HG02938 (cell line): Measurements from ENCODE around the gene FAM72D.
"Not testable (repeated sequence)": the region's sequence is repeated elsewhere in the genome, so short reads cannot be mapped to it uniquely, and the experiment has no call there.

Experiments
- ATAC-seq: cut with Tn5 transposase; IDR thresholded peaks from one replicate; pipeline ENCODE4 v1.9.1; 2021; ENCODE audit warnings: mild to moderate bottlenecking, moderate library complexity; ENCODE audit not compliant: unreplicated experiment

FAM72D gene

GRCh38 chr1:145095284-145096057 is at the start of gene FAM72D, which contains the start of gene SRGAP2B:
Gene FAM72D (plus strand): TSS chr1:145095974. CDS start chr1:145096848, 874 bp downstream.
Gene SRGAP2B (minus strand): TSS chr1:145095328. CDS start chr1:145092901, 2,427 bp downstream.
- ATAC-seq = peak; percentile 87

DNA sequence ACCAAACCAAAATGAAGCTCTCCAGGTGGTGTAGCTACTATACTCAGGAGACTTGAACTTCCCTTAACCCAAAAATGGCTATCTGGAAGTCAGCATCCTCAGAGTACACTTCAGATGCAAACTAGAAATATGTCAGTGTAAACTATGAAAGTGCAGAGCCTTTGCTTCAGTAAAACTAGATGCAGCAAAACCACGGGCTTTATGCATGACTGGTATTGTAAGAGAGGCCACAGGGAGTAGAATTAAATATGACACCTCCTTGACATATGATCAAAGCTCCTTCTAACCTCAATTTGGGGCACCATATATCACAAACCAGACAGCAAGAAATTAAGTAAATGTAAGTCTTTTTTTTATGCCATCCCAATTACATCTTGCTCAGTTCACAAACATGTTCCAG is 48.2 kb upstream of the FAM72D start:
- ATAC-seq = peak; percentile 71

DNA sequence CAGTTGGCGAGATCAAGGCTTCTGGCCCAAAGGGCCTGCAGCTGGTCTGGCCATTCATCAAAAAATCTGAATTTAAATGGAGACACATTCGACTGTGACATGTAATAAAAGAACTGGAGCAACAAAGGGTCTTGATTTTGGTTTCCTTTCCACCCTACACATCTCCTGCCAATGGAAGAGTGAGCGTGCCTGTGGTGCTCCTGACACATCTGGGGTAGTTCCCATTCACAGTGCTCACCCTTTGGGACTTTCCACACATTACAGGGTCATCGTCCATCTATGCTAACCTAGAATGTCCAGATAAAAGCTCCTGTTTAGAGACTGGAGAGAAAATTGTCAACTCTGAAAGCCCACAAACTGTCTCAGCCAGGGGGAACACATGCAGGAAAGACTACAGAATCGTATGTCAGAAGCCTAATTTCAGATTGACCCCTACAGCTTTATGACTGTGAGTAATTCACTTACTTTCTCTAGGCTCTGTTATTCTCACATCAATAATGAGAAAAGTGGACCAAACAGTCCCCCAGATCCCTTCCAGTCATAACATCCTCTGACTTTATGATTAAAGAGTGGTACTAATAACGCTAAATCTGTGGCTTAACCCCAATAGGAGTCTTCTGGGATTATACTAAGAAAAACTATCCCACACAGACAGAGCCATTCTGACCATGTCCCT is 47.5 kb upstream of the FAM72D start:
- not testable (repeated sequence) for ATAC-seq

- not testable (repeated sequence) for ATAC-seq
Measured at GRCh38 chr1:145052019-145052776, 43.6 kb upstream of the FAM72D start.

DNA sequence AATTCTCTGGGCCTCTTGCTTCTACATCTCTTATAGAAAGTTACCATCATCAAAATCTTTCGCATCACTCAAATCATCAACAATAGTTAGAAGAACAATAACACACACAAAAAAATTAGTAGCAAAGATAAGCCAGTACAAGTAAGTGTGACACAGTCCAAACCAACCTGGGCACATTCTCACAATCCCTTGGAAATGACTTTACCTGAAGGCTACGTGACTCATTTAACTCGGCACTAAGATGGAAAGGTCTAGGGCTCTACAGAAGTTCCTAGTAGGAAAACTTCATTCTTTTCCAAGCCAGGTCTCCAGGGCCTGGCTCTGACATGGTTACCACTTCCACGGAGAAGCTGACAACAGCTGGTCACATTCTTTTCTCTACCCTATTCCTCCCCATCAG is 42.3 kb upstream of the FAM72D start:
- ATAC-seq = not testable (repeated sequence)

DNA sequence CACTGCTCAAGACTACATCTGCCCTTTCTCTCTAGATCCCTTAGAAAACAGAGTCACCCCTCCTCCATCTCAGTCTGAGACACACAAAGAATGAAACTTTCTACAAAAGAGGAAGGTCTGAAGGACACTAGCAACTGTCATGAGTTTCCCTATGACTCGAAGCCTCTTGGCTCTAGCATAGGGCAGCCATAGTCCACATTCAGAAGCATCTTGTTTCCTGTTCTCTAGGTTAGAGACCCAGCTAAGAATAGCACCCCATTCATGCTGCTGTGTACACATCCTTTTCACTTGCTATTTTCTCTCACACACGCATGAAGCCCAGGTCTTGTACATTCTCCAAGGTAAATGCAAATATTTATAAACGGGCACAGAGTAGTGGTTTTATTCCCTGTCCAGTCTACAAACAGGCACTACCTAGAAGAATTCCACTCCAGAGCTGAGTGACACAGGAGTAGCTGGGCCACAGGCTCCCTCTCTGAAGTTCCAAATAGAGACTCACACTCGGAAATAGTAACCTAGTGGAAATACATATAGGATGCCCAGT is 40.5 kb upstream of the FAM72D start:
- ATAC-seq = peak; percentile 97

- ATAC-seq = peak; percentile 54
Measured at GRCh38 chr1:145058184-145058583, 37.6 kb upstream of the FAM72D start.

- not testable (repeated sequence) for ATAC-seq
Measured at GRCh38 chr1:145063285-145063684, 32.5 kb upstream of the FAM72D start.

DNA sequence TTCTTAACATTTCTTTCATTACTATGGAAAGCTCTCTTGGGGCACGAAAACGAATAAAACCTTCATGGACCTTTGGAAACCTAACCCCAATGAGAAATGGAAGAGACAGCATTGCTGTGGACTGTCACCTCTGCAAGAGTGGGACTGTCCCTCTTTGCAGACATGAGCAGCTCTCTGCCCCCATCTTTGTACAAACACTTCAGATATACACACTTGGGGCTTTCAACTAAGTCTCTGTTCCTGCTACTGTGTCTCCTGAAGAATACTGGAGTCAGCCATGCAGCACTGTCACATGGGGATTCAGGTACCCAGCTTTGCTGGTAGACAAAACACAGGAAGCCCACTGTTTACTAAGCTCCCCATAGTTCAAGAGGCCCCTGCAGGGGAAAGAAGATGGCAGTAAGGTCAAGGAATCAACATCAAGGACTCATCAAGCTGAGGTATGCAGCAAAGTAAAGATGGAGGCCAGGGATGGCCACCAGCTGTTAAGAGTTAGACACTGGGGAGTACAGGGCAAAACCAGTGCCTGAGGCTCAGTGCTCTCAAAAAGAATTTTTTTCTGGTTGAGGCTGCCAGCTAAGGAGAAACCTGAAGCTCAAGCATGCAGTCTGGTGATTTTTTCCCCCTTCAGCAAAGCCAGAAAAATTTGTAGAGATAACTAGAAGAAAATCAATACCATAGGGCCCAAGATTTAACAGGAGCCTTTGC is 31.7 kb upstream of the FAM72D start:
- ATAC-seq = not testable (repeated sequence)

DNA sequence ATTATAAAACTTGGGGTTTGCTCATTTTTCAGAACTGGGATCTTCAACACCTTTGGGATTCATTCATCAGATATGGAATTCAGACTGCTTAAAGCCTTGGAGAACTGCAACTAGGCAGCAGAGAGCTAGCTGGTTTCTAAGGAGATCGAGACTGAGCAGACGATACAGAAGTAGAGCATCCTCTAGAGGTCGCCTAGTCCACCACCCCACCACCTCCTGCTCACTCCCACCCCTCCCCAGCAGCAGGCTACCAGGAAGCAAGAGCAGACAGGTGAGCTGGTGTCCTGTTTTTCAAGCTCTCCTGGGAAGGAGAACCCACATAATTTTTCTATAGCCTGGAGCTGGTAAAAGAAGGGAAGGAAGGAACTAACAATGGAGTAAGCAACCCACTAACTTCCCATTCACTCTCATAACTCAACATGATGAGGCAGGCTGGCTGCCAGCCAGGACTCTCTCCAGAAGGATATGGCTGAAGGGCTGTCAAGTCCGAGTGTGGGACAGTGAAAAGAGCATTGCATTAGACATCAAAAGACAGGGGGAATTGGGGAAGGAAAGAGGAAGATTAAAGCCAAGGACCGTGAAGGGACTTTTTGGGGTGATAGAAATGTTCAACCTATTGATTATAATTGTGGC is 30.5 kb upstream of the FAM72D start:
- ATAC-seq = not testable (repeated sequence)

DNA sequence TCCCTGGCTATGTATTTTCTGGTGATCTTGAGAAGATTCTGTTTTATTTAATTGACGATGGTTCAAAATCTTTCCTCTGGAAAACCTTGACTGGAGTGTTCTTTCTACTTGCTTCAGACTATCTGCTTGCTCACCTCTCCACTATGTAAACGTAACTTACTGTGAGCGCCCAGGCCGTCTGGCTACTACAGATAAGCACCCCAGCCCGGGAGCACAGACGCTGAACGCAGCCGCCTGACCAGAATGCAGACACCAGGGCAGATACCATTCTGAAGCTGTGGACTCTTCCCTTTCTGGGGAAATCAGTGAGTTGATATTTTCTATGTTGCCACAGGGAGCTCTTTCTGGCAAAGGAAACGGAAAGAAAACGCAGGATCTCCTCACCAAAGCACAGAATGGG is 29.3 kb upstream of the FAM72D start:
- ATAC-seq = not testable (repeated sequence)

GRCh38 chr1:145071569-145071968 is 24.2 kb upstream of the FAM72D start:
- not testable (repeated sequence) for ATAC-seq

DNA sequence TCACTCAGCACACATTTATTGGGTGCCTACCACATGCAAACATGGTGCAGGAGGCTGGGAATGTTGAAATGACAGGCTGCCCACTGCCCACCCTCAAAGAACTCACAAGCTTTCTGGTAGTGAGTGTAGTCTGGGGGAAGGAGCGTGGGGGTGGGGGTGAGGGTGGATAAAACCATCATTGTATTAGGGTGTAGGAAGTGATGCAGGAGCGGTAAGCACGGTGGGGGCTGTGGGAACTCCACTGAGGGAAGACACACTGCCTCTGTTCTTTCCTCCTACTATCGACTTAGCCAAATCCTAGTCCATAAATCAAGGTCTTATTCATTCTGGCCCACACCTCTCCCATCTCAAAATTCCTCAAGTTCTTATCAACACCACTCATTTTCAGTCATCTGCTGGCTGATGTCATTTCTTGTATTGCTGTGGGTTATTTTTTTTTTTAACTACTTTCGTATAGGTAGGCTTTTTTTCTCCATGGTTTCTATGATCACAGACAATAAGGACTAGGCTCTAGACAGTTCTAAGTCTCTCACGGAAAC is 21.7 kb upstream of the FAM72D start:
- not testable (repeated sequence) for ATAC-seq

DNA sequence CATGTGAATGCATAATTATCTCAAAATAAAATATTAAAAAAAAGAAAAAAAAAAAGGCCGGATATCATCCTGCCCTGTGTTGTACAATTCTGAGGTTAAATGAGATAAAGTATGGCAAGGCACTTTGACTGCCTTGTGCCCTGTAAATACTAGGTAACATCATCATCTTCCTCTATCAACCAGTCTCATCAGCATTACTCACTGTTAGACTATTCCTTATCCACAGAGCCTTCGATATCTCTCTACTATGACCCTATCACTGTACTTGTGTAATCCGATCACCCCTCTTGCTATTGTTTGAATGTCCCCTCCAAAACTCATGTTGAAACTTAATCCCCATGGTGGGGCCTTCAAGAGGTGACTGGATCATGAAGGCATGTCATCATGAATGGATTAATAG is 18.9 kb upstream of the FAM72D start:
- ATAC-seq = not testable (repeated sequence)

DNA sequence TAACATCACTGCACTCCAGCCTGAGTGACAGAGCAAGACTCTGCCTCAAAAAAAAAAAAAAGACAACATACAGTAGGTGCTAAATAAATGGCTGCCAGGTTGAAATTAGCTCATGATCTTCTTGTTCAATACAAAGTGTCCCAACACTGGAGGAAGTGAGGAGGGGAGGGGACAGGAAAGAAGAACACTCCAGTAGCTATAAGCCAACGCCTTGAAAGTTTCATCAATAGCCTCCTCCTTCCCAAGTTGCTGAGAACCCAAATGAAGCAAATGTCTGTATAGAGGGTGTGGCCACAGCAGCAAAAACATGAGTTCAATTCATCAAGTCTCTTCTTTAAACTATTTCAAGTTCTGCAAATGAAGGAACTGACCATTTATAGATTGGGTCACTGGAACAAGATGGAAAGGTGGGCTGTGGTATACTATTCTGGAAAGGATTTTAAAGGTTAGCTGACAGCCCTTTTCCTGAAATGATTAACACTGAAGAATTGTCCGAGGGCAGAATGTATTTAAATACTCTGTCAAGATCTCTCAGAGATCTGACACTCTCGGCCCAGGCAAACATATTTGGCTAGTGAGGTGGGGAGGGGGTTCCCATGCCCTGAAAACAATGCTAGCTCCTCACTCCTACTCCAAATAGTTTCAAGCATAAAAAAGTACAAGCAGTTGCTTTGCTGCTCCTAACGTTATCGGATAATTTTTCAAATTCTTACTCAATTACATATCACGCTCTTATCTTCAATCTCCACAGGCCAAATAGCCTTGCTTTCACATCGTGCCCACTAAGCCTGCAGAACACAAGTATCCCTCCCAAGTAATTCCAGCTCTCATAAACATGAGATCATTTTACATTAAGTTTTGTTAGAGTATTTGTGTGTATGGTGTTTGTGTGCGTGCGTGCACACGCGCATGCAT is 17.6 kb upstream of the FAM72D start:
- not testable (repeated sequence) for ATAC-seq

GRCh38 chr1:145078787-145079370 is 16.9 kb upstream of the FAM72D start:
- not testable (repeated sequence) for ATAC-seq

GRCh38 chr1:145079737-145080136 is 16.0 kb upstream of the FAM72D start:
- not testable (repeated sequence) for ATAC-seq

DNA sequence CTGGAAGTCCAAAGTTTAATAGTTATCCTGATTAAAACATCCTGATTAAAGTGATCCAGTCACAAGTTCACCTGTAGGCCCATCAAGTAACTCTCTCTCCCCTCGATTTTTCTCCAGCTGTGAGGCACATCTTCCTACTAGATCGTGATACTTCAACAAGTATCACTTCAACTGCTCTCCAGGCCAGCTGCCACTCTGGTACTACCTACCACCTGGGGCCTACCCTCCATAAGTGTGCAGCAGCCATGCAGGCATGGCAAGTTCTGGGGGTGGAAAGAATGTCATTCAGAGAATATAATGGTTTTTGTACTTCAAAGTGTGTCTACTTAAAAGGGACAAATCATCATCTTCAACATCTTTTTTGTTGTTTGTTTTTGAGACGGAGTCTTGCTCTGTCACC is 15.6 kb upstream of the FAM72D start:
- not testable (repeated sequence) for ATAC-seq
